Neural progenitor cell (in vitro differentiated cells): Measurements from ENCODE around the gene CCDC85C. TPM values are rescaled to one million over a fixed set of nuclear protein-coding genes. Genes with fewer than 3 reads are reported as not detected.

Experiments
- DNase-seq: peaks from one replicate; pipeline ENCODE4 v3.0.0-alpha.2; 2016; ENCODE audit warnings: low spot score
- H2AFZ ChIP-seq: fragments of 200-600 bp; sonication (generic); replicated peaks from 2 replicates; pipeline ENCODE4 v1.6.1; 2016; ENCODE audit warnings: antibody characterized with exemption
- H3F3A ChIP-seq: fragments of 200-600 bp; sonication (generic); 2 replicates; pipeline ENCODE4 v1.6.1; 2016; ENCODE audit warnings: antibody characterized with exemption, low read depth
- H3K27ac ChIP-seq: fragments of 200-600 bp; sonication (generic); 2 replicates; pipeline ENCODE4 v1.5.1; 2016; ENCODE audit warnings: mild to moderate bottlenecking
- H3K27me3 ChIP-seq: fragments of 200-600 bp; sonication (generic); 2 replicates; pipeline ENCODE4 v1.6.1; 2016; ENCODE audit warnings: mild to moderate bottlenecking, moderate library complexity
- H3K36me3 ChIP-seq: fragments of 200-600 bp; sonication (generic); 2 replicates; pipeline ENCODE4 v1.5.1; 2016
- H3K4me1 ChIP-seq: fragments of 200-600 bp; sonication (generic); 2 replicates; pipeline ENCODE4 v1.6.1; 2016; ENCODE audit warnings: mixed run types
- H3K4me2 ChIP-seq: fragments of 200-600 bp; sonication (generic); 2 replicates; pipeline ENCODE4 v1.6.1; 2016
- H3K4me3 ChIP-seq: fragments of 200-600 bp; sonication (generic); 2 replicates; pipeline ENCODE4 v1.5.1; 2016
- H3K79me2 ChIP-seq: fragments of 200-600 bp; sonication (generic); 2 replicates; pipeline ENCODE4 v1.6.1; 2016; ENCODE audit warnings: low read depth
- H3K9ac ChIP-seq: fragments of 200-600 bp; sonication (generic); 2 replicates; pipeline ENCODE4 v1.6.1; 2016
- H3K9me3 ChIP-seq: fragments of 200-600 bp; sonication (generic); 2 replicates; pipeline ENCODE4 v1.5.1; 2016; ENCODE audit warnings: low read depth
- H4K20me1 ChIP-seq: fragments of 200-600 bp; sonication (generic); 2 replicates; pipeline ENCODE4 v1.6.1; 2016; ENCODE audit warnings: low read depth
- H3K27ac Mint-ChIP-seq: 3 replicates; pipeline ENCODE4 v1.8.0; 2021; ENCODE audit warnings: mixed read lengths
- H3K27me3 Mint-ChIP-seq: 2 replicates; pipeline ENCODE4 v1.8.0; 2022; ENCODE audit warnings: low read depth, mild to moderate bottlenecking, inconsistent platforms, moderate library complexity, mixed read lengths; ENCODE audit not compliant: insufficient read depth
- H3K36me3 Mint-ChIP-seq: 3 replicates; pipeline ENCODE4 v1.8.0; 2021; ENCODE audit warnings: mixed read lengths
- H3K4me1 Mint-ChIP-seq: 3 replicates; pipeline ENCODE4 v1.8.0; 2021; ENCODE audit warnings: mixed read lengths
- H3K4me3 Mint-ChIP-seq: 3 replicates; pipeline ENCODE4 v1.8.0; 2021; ENCODE audit warnings: mild to moderate bottlenecking, moderate library complexity, mixed read lengths
- H3K9me3 Mint-ChIP-seq: 3 replicates; pipeline ENCODE4 v1.8.0; 2020; ENCODE audit warnings: mixed read lengths
- EZH2 ChIP-seq: fragments of 200-600 bp; sonication (generic); IDR thresholded peaks from 2 replicates; pipeline ENCODE4 v1.6.1; 2017; ENCODE audit warnings: antibody characterized with exemption, mild to moderate bottlenecking, moderate library complexity
- EZH2phosphoT487 ChIP-seq: fragments of 200-600 bp; sonication (generic); IDR thresholded peaks from 2 replicates; pipeline ENCODE4 v1.6.1; 2017; ENCODE audit warnings: antibody characterized with exemption
- total RNA-seq: library from RNA; depleted of rRNA; stranded (reverse); fragments of >200 nt; gene quantifications from 2 replicates; pipeline ENCODE4 v1.2.3, GENCODE V29; 2015; ENCODE audit warnings: low replicate concordance
- TF ChIP-seq, protein P1 (sequence below): fragments of 200-600 bp; sonication (generic); IDR thresholded peaks from 2 replicates; pipeline ENCODE4 v1.5.1; 2017; ENCODE audit warnings: antibody characterized with exemption, mild to moderate bottlenecking

Gene CCDC85C
- total RNA-seq, 1 donor from 2014 or later: 19.0 TPM

DNA sequence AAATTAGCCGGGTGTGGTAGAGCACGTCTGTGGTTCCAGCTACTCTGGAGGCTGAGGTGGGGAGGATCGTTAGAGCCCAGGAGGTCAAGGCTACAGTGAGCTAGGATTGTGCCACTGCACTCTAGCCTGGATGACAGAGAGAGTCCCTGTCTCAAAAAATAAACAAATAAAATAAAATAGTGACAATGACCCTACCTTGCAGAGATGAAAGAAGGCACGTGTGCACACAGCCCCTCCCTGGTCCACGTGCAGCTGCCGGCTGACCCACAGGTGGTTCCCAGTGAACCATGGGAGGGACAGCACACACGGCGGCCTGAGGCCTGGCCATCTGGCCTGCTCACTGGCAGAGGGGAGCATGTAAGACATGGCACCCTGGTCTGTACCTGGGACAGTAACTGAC lies 45.6 kb upstream of the CCDC85C start:
- Mint-ChIP-seq H3K27me3 (peaks cover 18% of the 10 kb centered on the region), H3K4me3 (peak overlapping the region; percentile 54)

DNA sequence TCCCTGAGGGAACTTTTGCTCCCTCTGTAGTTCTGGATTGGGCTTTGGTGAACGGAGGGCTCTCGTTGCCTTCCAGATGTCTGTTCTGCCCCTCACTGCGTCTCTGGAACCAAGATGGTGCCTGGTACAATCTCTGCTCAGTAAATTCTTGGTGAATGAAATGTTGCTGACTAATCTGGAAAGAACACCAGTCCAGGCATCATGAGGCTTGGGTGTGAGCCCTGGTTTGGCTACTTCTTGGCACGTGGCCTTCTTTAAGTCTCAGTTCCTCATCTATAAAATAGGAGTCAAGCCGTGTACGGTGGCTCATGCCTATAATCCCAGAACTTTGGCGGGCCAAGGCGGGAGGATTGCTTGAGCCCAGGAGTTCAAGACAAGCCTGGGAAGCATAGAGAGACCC lies 45.2 kb upstream of the CCDC85C start:
- Histone ChIP-seq H3F3A (peaks cover 1% of the 10 kb centered on the region), H3K4me2 (no peak overlapping the region), H3K9ac (no peak overlapping the region), H3K4me3 (no peak overlapping the region), H4K20me1 (no peaks in the 10 kb centered on the region), H2AFZ (no peak overlapping the region), H3K27ac (no peak overlapping the region), H3K79me2 (no peaks in the 10 kb centered on the region), H3K36me3 (no peaks in the 10 kb centered on the region), H3K9me3 (no peaks in the 10 kb centered on the region), H3K4me1 (peaks cover 15% of the 10 kb centered on the region), H3K27me3 (peaks cover 22% of the 10 kb centered on the region)
- Mint-ChIP-seq H3K27me3 (peaks cover 18% of the 10 kb centered on the region), H3K4me1 (peaks cover 38% of the 10 kb centered on the region), H3K36me3 (peaks cover 2% of the 10 kb centered on the region), H3K4me3 (peak overlapping the region; percentile 54), H3K27ac (peak overlapping the region; percentile 69), H3K9me3 (peaks cover 2% of the 10 kb centered on the region)
- TF ChIP-seq EZH2 (no peak), EZH2phosphoT487 (no peak)
- TF ChIP-seq, protein P1, sequence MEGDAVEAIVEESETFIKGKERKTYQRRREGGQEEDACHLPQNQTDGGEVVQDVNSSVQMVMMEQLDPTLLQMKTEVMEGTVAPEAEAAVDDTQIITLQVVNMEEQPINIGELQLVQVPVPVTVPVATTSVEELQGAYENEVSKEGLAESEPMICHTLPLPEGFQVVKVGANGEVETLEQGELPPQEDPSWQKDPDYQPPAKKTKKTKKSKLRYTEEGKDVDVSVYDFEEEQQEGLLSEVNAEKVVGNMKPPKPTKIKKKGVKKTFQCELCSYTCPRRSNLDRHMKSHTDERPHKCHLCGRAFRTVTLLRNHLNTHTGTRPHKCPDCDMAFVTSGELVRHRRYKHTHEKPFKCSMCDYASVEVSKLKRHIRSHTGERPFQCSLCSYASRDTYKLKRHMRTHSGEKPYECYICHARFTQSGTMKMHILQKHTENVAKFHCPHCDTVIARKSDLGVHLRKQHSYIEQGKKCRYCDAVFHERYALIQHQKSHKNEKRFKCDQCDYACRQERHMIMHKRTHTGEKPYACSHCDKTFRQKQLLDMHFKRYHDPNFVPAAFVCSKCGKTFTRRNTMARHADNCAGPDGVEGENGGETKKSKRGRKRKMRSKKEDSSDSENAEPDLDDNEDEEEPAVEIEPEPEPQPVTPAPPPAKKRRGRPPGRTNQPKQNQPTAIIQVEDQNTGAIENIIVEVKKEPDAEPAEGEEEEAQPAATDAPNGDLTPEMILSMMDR: no peak
- DNase-seq: no peak

More for the DNA sequence above, 45.6 kb upstream of the CCDC85C start:
- peaks cover 41% of the 10 kb centered on the region for H3K4me1 Mint-ChIP-seq
- Histone ChIP-seq H2AFZ (no peak overlapping the region), H3K9ac (no peak overlapping the region), H3K4me3 (no peak overlapping the region), H3K79me2 (no peaks in the 10 kb centered on the region), H3K27me3 (peaks cover 18% of the 10 kb centered on the region), H3K27ac (no peak overlapping the region), H3K9me3 (no peaks in the 10 kb centered on the region), H4K20me1 (no peaks in the 10 kb centered on the region), H3K36me3 (no peaks in the 10 kb centered on the region), H3K4me2 (no peak overlapping the region), H3F3A (peaks cover 6% of the 10 kb centered on the region), H3K4me1 (peaks cover 15% of the 10 kb centered on the region)
- no peak for DNase-seq
- TF ChIP-seq EZH2 (no peak), EZH2phosphoT487 (no peak)
- TF ChIP-seq, protein P1: no peak
- H3K36me3 Mint-ChIP-seq: peaks cover 2% of the 10 kb centered on the region
- H3K9me3 Mint-ChIP-seq: peaks cover 2% of the 10 kb centered on the region
- H3K27ac Mint-ChIP-seq: peak overlapping the region; percentile 69

DNA sequence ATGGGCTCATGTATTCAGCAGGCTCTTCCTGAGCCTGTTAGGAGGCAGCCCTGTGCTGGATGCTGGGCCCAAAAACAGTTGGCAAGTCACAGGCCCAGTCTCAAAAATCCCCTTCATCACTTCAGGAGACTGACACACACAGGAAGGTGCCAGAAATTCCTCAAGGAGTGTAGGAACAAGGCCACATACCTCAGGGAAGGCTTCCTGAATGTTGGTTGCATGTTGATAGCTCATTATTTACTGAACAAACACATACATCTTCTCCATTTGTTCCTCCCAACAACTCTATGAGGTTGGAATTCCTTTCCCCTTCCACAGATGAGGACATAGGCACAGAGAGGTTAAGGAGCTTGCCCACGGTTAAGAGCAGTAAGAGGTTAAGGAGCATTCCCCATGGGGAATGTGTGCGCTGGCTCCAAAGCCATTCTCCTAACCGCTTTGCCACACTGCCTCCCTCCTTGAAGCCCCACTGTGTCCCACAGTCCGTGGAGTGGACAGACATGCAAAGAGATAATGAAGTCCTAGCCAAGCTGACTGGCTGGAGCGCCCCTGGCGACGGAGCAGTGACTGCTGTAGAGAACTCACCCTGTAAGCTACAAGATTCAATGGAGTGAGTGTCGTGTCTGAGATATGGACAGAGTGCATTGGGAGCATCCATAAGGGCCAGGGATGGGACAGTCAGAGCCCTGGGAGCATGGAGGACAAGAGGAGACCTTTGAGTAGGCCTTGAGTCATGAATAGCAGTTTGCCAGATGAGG lies 44.2 kb upstream of the CCDC85C start:
- H3F3A ChIP-seq: peaks cover 7% of the 10 kb centered on the region
- peak overlapping the region; percentile 22 for H3K27ac Mint-ChIP-seq
- peaks cover 21% of the 10 kb centered on the region for H3K4me1 ChIP-seq
- H3K4me3 ChIP-seq: no peak overlapping the region
- H3K4me2 ChIP-seq: no peak overlapping the region
- no peak overlapping the region for H3K9ac ChIP-seq
- H3K9me3 ChIP-seq: no peaks in the 10 kb centered on the region
- H3K36me3 Mint-ChIP-seq: peaks cover 2% of the 10 kb centered on the region
- H3K79me2 ChIP-seq: no peaks in the 10 kb centered on the region
- no peak for DNase-seq
- H3K36me3 ChIP-seq: no peaks in the 10 kb centered on the region
- H3K27me3 Mint-ChIP-seq: peaks cover 21% of the 10 kb centered on the region
- peaks cover 2% of the 10 kb centered on the region for H3K9me3 Mint-ChIP-seq
- no peak overlapping the region for H2AFZ ChIP-seq
- no peak overlapping the region for H3K27ac ChIP-seq
- no peak overlapping the region for H3K4me3 Mint-ChIP-seq
- H3K4me1 Mint-ChIP-seq: peaks cover 39% of the 10 kb centered on the region
- no peak for TF ChIP-seq EZH2
- TF ChIP-seq, protein P1: no peak
- no peak for TF ChIP-seq EZH2phosphoT487
- peaks cover 26% of the 10 kb centered on the region for H3K27me3 ChIP-seq
- H4K20me1 ChIP-seq: no peaks in the 10 kb centered on the region
